Stimulated activated CD4-positive, alpha-beta T cell treated with anti-CD3 and anti-CD28 coated beads, Interleukin-2, amount 100 ng/mL, for 48 hours (primary cell): ENCODE data around the gene PRPH.
"Not testable (repeated sequence)": the region's sequence is repeated elsewhere in the genome, so short reads cannot be mapped to it uniquely, and the experiment has no call there.

ENCODE experiments used
- DNase-seq, 2 donors: peaks; one replicate each; pipeline ENCODE4 v3.0.0-alpha.2; 2020

The PRPH gene

GRCh38 chr12:49301760-49302159 lies 6.8 kb downstream of the PRPH start:
- peak in 1 of 2 donors; percentile 29 for DNase-seq

GRCh38 chr12:49304161-49304560 lies 9.2 kb downstream of the PRPH start:
- DNase-seq = no peak

DNA sequence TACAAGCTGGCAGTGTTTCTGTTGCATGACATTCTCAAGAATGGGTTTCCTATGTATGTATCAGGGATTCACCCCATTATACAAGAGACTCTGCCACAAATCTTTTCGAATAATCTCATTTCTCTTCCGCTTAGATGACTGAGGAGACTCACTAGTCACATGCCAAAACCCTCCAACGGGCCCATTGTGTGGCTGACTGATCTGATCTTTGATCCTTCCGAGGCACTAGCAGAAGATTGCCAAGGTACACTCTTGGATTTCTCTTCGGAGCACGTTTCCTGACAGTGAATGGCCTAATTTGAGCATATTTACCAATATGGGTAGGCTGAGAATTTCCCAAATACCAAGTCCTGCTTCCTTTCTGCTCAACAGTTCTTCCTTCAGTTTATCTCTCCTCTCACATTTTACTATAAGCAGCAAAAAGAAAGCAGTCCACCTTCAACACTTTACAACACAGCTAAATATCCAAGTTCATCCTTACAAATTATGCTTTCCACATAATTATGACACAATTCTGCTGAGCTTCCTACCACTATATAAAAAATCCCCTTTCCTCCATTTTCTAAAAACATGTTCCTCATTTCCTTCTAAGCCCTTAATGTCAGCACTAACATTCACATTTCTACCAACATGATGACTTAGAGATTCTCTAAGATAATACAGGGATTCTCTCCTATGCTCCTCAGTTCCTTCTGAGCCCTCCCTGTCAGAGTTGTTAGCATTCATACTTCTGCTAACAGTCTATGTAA lies 11.0 kb downstream of the PRPH start:
- DNase-seq = no peak

DNA sequence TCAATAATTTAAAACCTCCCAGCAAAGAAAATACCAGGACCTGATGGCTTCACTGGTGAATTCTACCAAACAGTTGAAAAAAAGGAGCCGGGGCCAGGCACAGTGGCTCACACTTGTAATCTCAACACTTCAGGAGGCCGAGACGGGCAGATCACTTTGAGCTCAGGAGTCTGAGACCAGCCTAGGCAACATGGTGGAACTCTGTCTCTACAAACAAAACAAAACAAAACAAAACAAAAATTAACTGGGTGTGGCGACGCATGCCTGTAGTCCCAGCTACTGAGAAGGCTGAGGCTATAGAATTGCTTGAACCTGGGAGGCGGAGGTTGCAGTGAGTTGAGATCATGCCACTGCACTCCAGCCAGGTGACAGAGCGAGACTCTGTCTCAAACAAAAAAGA lies 14.4 kb downstream of the PRPH start:
- DNase-seq = no peak

GRCh38 chr12:49310451-49311000 lies 15.6 kb downstream of the PRPH start:
- DNase-seq = not testable (repeated sequence)

- no peak for DNase-seq
Observed at GRCh38 chr12:49314811-49315210, 19.9 kb downstream of the PRPH start.

- DNase-seq = not testable (repeated sequence)
Observed at GRCh38 chr12:49317118-49317517, 22.2 kb downstream of the PRPH start.

GRCh38 chr12:49320411-49321103 lies 25.6 kb downstream of the PRPH start:
- DNase-seq = not testable (repeated sequence)

GRCh38 chr12:49322367-49322707 lies 27.4 kb downstream of the PRPH start:
- no peak for DNase-seq

- peak; percentile 92 to 93 for DNase-seq
Observed at GRCh38 chr12:49322708-49323523, 28.0 kb downstream of the PRPH start, which contains the start of gene TROAP. TSS of gene TROAP (plus strand) at chr12:49323255. CDS start at chr12:49323609, 354 bp downstream.

DNA sequence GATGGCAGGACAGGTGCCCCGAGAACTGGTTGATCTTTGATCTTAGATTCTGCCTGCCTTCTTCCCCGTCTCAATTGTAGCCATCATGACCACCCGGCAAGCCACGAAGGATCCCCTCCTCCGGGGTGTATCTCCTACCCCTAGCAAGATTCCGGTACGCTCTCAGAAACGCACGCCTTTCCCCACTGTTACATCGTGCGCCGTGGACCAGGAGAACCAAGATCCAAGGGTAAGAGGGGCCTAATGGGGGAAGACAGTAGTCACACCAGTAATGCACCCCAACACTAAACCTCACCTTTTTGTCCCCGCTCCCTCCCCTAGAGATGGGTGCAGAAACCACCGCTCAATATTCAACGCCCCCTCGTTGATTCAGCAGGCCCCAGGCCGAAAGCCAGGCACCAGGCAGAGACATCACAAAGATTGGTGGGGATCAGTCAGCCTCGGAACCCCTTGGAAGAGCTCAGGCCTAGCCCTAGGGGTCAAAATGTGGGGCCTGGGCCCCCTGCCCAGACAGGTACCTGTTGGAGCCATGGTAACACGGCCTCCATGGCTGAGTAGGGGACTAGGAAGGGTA lies 28.7 kb downstream of the PRPH start:
- no peak for DNase-seq

DNA sequence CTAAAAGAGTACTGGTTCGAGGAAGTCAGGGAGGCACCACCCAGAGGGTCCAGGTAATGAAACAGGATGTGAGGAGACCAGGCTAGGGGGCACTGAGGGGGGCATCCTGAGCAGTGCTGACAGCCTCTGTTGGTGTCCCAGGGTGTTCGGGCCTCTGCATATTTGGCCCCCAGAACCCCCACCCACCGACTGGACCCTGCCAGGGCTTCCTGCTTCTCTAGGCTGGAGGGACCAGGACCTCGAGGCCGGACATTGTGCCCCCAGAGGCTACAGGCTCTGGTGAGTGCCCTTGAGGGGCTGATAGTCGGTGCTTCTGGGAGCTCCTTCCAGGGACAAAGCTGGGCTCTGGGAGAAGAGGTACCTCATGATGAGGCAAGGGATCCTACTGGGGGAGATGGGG lies 30.7 kb downstream of the PRPH start:
- DNase-seq = no peak

- DNase-seq = no peak
Observed at GRCh38 chr12:49327368-49327767, 32.4 kb downstream of the PRPH start.

DNA sequence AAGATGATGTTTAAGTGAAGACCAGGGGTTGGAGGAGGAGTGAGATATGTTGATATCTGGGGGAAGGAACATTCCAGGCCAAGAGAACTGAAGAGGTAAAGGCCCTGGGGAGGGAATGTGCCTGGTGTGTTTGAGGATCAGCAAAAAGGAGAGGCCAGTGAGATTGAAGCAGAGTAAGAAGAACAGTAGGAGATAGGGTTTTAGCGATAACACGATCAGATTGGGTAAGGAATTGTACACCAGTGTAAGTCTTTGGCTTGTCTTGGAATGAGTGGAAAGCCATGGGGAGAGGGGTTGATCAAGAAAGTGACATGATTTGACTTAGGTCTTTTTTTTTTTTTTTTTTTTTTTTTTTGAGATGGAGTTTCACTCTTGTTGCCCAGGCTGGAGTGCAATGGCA lies 32.9 kb downstream of the PRPH start:
- DNase-seq = no peak

DNA sequence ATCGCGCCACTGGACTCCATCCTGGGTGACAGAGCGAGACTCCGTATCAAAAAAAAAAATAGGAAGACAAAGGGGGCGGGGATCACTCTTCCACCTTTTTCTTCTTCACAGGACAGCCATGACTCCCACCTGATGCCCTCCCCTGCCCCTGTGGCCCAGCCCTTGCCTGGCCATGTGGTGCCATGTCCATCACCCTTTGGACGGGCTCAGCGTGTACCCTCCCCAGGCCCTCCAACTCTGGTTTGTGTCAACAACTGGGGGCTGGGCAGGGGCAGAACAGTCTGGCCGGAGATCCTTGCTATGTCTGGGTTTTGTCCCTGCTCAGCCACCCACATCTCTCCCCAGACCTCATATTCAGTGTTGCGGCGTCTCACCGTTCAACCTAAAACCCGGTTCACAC lies 33.9 kb downstream of the PRPH start:
- no peak for DNase-seq

GRCh38 chr12:49330032-49330619 lies 35.2 kb downstream of the PRPH start:
- no peak for DNase-seq

GRCh38 chr12:49330631-49331379 lies 35.9 kb downstream of the PRPH start:
- no peak for DNase-seq

DNA sequence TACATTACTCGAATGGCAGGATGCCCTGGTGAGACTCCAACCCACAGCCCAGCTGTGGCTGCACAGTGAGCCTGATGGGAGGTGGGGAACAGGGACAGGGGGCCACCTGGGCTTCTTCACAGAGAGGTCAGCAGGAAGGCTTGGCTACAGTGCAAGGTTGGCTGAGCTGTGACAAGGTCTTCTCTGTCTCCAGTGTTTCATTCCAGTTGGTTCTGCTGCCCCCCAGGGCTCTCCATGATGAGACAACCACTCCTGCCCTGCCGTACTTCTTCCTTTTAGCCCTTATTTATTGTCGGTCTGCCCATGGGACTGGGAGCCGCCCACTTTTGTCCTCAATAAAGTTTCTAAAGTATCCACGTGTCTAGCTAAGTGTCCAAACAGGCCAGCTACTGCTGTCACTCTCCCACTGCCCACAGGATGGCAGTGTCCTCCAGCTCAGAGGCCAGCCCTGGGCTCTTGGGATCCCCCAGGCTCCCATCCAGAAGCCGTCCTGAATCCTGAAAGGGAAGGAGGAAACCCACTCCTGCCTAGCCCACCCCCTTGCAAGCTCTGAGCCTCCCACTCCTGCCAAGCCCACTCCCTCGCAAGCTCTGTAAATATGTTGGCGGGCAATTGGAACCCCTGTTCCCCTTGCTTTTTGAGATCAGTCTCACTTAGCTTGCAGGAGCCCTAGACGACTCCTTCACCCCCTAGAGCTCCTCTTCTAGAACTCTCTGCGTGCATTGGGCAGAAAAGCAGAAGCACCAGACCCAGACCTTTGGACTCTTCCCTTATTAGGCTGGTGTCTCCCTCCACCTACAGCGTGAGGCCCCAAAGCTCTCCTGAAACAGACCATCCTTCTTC lies 36.7 kb downstream of the PRPH start:
- no peak for DNase-seq

DNA sequence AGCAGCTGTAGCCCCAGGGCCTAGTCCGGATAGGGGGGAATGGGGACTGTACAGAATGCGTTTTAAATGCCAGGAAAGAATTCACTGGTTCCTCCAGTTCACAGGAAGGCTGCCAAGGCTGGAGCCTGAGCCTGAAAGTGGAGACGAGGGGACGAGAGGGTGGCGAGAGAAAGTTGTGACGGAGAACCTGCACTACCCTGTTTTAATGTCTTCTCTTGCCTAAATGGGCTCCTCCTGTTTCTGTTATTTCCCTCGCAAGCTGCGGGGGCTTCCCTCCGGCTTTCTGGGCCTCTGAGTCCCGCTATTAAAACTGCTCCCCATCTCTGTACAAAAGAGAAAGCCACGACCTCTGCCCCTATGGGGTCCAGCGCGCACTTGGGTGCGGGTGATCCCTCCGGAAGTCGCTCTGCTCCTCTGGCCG lies 37.5 kb downstream of the PRPH start:
- no peak for DNase-seq

DNA sequence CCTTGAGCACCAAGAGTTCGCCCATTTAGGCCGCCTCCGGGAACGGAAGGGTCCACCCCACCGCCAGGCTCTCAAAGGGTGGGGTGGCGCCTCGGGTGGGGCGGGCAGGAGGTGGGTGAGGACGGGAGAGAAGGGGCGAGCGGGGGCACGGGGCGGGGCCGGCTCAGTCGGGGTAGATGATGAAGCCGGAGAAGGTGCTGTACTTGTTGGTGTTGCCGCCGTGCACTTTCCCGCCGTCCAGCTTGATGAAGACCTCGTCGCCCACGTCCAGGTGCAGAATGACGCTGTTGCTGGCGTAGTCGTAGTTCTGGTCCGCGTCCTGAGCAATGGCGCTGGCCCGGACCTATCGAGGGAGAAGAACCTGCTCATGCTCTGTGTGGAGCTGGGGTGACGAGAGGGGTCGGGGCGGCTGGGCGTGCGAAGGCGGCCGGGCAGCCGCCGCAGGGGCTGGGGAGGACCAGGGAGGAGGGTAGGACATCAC lies 38.0 kb downstream of the PRPH start:
- no peak for DNase-seq

GRCh38 chr12:49333778-49334177 lies 38.8 kb downstream of the PRPH start:
- not testable (repeated sequence) for DNase-seq
